Cardiac muscle cell (in vitro differentiated cells and primary cell): Measurements from ENCODE around the gene ZNF579. TPM values are rescaled to one million over a fixed set of nuclear protein-coding genes. Genes with fewer than 3 reads are reported as not detected.

Experiments used
- DNase-seq, 2 donors: peaks; one replicate each; pipeline versions ENCODE4 v3.0.0 to v3.0.0-alpha.2; 2010 to 2017; ENCODE audit warnings: low read depth in 1 of 2, low spot score in 1 of 2
- H3K27ac ChIP-seq: fragments of 200-600 bp; sonication (generic); 2 replicates; pipeline ENCODE4 v1.5.1; 2016
- H3K27me3 ChIP-seq: fragments of 200-600 bp; sonication (generic); 2 replicates; pipeline ENCODE4 v1.6.0; 2016; ENCODE audit warnings: control low read depth
- H3K36me3 ChIP-seq: fragments of 200-600 bp; sonication (generic); 2 replicates; pipeline ENCODE4 v1.5.1; 2016; ENCODE audit warnings: control low read depth
- H3K4me1 ChIP-seq: fragments of 200-600 bp; sonication (generic); 2 replicates; pipeline ENCODE4 v1.8.1; 2017; ENCODE audit warnings: low read depth, mild to moderate bottlenecking, mixed run types
- H3K4me3 ChIP-seq: fragments of 200-600 bp; sonication (generic); 2 replicates; pipeline ENCODE4 v1.5.1; 2016; ENCODE audit warnings: mild to moderate bottlenecking
- H3K9me3 ChIP-seq: fragments of 200-600 bp; sonication (generic); 2 replicates; pipeline ENCODE4 v1.5.1; 2017; ENCODE audit warnings: low read depth, mild to moderate bottlenecking, control low read depth
- polyA plus RNA-seq: library from polyadenylated mRNA; unstranded; fragments of >200 nt; fragmentation: Nextera tagmentation; extraction: Ambion mirVana; gene quantifications from 2 replicates; pipeline ENCODE4 v1.2.1, GENCODE V29; 2016
- total RNA-seq: library from RNA; depleted of rRNA; stranded (reverse); fragments of >200 nt; gene quantifications from 2 replicates; pipeline ENCODE4 v1.2.3, GENCODE V29; 2016
- TF ChIP-seq, protein P1 (sequence below): IDR thresholded peaks from 2 replicates; pipeline ENCODE4 v1.5.1; 2012; ENCODE audit warnings: low read depth, mild to moderate bottlenecking, low read length

ZNF579 gene
- total and polyA plus RNA-seq, 2 experiments from 2014 or later: 10.3 to 14.9 TPM

GRCh38 chr19:55546822-55547614 is 33.6 kb downstream of the ZNF579 start:
- Histone ChIP-seq H3K4me3 (no peak overlapping the region), H3K36me3 (no peaks in the 10 kb centered on the region), H3K27me3 (no peaks in the 10 kb centered on the region), H3K9me3 (no peaks in the 10 kb centered on the region), H3K4me1 (peaks cover 17% of the 10 kb centered on the region), H3K27ac (peak overlapping the region; percentile 40)
- TF ChIP-seq, protein P1, sequence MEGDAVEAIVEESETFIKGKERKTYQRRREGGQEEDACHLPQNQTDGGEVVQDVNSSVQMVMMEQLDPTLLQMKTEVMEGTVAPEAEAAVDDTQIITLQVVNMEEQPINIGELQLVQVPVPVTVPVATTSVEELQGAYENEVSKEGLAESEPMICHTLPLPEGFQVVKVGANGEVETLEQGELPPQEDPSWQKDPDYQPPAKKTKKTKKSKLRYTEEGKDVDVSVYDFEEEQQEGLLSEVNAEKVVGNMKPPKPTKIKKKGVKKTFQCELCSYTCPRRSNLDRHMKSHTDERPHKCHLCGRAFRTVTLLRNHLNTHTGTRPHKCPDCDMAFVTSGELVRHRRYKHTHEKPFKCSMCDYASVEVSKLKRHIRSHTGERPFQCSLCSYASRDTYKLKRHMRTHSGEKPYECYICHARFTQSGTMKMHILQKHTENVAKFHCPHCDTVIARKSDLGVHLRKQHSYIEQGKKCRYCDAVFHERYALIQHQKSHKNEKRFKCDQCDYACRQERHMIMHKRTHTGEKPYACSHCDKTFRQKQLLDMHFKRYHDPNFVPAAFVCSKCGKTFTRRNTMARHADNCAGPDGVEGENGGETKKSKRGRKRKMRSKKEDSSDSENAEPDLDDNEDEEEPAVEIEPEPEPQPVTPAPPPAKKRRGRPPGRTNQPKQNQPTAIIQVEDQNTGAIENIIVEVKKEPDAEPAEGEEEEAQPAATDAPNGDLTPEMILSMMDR: no peak
- peak in 1 of 2 donors; percentile 92 for DNase-seq

- Histone ChIP-seq H3K4me1 (peaks cover 17% of the 10 kb centered on the region), H3K9me3 (no peaks in the 10 kb centered on the region), H3K27ac (peak overlapping the region; percentile 43), H3K36me3 (no peaks in the 10 kb centered on the region), H3K27me3 (no peaks in the 10 kb centered on the region), H3K4me3 (no peak overlapping the region)
- no peak for DNase-seq
- TF ChIP-seq, protein P1: no peak
These were observed 34.6 kb downstream of the ZNF579 start for GRCh38 chr19:55546011-55546410.

DNA sequence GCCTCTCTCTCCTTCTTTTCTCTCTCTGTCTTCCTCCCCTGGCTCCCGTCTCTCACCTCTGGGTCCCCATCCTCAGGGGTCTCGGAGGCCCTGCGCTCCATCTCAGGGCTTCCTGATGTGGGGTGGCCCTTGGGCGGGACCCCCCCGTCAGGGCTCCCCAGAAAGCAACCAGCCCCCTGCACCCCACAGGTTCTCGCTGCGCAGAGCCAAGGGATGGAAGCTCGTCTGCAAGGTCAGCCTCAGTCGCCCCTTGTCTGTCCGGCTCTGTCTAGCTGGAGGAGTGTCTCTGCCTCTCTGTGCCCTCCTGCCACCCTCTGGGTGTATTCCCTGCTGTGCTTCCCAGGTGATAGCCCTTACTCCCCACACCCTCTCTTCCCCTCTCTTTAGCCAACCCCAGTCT is 35.2 kb downstream of the ZNF579 start, which contains the start of gene SBK3:
TSS of gene SBK3 (minus strand) at position 101 of the 400 bp plus-strand sequence. CDS start at position 101, 0 bp downstream.
- Histone ChIP-seq H3K4me1 (peaks cover 17% of the 10 kb centered on the region), H3K9me3 (no peaks in the 10 kb centered on the region), H3K4me3 (no peak within 1 kb of the TSS), H3K36me3 (no peaks in the 10 kb centered on the region), H3K27ac (peak within 1 kb of the TSS; percentile 43), H3K27me3 (no peaks in the 10 kb centered on the region)
- TF ChIP-seq, protein P1: no peak
- no peak for DNase-seq

- H3K4me1 ChIP-seq: peaks cover 13% of the 10 kb centered on the region
- DNase-seq: no peak
- no peak overlapping the region for H3K4me3 ChIP-seq
- TF ChIP-seq, protein P1: no peak
- H3K27me3 ChIP-seq: no peaks in the 10 kb centered on the region
- no peaks in the 10 kb centered on the region for H3K36me3 ChIP-seq
- H3K27ac ChIP-seq: no peak overlapping the region
- H3K9me3 ChIP-seq: no peaks in the 10 kb centered on the region
These were observed 35.7 kb downstream of the ZNF579 start for GRCh38 chr19:55544776-55545439.

- no peak overlapping the region for H3K4me3 ChIP-seq
- no peak for DNase-seq
- H3K9me3 ChIP-seq: no peaks in the 10 kb centered on the region
- no peaks in the 10 kb centered on the region for H3K36me3 ChIP-seq
- peaks cover 10% of the 10 kb centered on the region for H3K4me1 ChIP-seq
- TF ChIP-seq, protein P1: no peak
- no peaks in the 10 kb centered on the region for H3K27me3 ChIP-seq
- no peak overlapping the region for H3K27ac ChIP-seq
These were observed 36.6 kb downstream of the ZNF579 start for GRCh38 chr19:55544014-55544413.
